Stimulated activated CD8-positive, alpha-beta memory T cell treated with anti-CD3 and anti-CD28 coated beads, Interleukin-4, amount 100 ng/mL, for 24 hours (primary cell): ENCODE measurements around the gene XYLT2.
"Not testable (repeated sequence)": the region's sequence is repeated elsewhere in the genome, so short reads cannot be mapped to it uniquely, and the experiment has no call there.

ENCODE experiments used
- DNase-seq: peaks from one replicate; pipeline ENCODE4 v3.0.0-alpha.2; 2020; ENCODE audit warnings: low read depth

XYLT2 gene

GRCh38 chr17:50389534-50389933, 43.6 kb downstream of the XYLT2 start:
- DNase-seq: no peak

- DNase-seq: no peak
Observed at GRCh38 chr17:50392621-50393020, 46.7 kb downstream of the XYLT2 start.

DNA sequence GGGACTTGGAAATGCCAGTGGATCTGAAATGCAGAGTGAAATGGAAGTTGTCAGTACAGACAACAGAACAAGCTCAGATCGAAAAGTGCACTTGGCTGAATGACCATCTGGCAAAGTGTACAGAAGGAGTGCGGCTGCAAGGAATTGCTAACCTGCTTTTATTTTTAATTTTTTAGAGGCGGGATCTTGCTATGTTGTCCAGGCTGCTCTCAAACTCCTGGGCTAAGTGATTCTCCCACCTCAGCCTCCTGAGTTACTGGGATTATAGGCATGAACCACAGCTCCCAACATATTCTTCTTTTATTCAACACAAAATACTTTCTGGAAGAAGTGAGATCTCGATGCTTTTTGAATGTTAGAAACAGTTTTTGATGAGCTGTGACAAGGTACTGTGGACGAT, 47.8 kb downstream of the XYLT2 start:
- DNase-seq: no peak

- no peak for DNase-seq
Observed at GRCh38 chr17:50394711-50395110, 48.8 kb downstream of the XYLT2 start.

GRCh38 chr17:50396261-50397110, 50.6 kb downstream of the XYLT2 start:
- peak; percentile 3 for DNase-seq

- peak; percentile 87 for DNase-seq
Observed at GRCh38 chr17:50397111-50397918, 51.4 kb downstream of the XYLT2 start, which contains the start of gene LRRC59. LRRC59 (minus strand) TSS chr17:50397523; CDS start chr17:50397317, 206 bp downstream.

GRCh38 chr17:50397919-50398285, 52.0 kb downstream of the XYLT2 start:
- DNase-seq: no peak

DNA sequence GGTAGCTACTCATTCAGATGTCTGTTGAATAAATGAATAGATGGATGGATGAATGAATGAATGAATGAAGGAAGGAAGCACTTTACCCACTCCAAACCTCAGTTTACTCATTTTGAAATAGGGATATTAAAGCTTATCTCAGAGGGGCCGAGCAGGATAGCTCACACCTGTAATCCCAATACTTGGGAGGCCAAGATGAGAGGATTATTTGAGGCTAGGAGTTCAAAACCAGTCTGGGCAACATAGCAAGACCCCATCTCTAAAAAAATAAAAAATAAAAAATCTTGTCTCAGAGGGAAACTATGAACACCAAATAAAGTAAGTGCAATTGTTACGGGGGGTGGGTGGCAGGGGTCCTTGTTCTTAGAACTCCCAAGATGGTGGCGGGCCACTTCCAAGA, 52.7 kb downstream of the XYLT2 start:
- DNase-seq: not testable (repeated sequence)

DNA sequence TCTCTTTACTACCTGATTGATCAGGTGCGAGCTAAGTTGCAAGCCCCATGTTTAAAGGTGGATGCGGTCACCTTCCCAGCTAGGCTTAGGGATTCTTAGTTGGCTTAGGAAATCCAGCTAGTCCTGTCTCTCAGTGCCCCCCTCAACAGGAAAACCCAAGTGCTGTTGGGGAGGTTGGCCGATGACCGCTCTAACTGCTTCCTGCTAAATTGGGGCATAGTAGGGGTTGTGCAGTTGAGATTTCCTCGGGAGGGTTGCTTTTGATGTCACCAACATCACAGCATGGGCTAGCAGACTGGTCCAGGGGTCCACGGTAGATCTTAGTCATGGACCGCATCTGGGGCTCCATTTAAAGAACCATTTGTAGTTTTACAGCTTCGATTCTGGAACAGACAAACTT, 53.7 kb downstream of the XYLT2 start:
- DNase-seq: not testable (repeated sequence)

- not testable (repeated sequence) for DNase-seq
Observed at GRCh38 chr17:50405351-50405750, 59.4 kb downstream of the XYLT2 start.

DNA sequence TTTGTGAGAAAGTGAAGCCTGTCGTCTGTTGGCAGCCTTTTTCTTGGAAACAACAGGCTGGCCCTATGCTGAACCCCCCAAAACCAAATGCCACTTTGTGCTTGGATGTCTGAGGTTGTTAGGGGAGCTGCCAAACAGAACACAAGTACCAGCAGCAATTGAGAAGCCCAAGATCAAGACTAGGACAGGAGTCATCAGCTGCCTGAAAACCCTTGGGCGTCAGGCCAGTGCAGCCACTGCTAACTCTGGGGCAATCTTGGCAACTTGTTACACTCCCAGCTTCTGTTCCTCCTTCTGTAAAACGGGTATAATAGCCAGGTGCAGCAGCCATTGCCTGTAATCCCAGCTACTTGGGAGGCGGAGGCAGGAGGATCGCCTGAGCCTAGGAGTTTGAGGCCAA, 60.7 kb downstream of the XYLT2 start:
- DNase-seq: no peak

DNA sequence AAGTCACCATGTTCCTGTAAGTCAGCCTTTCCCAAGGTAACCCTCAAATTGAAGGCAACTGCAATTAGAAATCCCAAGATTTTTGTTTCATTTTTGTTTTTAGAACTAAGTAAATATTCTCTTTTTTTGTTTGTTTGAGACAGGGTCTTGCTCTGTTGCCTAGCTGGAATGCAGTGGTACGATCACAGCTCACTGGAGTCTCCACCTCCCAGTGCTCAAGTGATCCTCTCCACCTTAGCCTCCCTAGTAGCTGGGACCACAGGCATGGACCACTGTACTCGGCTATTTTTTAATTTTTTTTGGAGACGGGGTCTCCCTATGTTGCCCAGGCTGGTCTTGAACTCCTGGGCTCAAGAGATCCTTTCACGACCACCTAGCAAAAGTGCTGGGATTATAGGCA, 62.0 kb downstream of the XYLT2 start:
- no peak for DNase-seq
